ENCODE data around the gene LMBR1L.
"Not testable (repeated sequence)": the region's sequence is repeated elsewhere in the genome, so short reads cannot be mapped to it uniquely, and the experiment has no call there.

Gene LMBR1L

GRCh38 chr12:49131894-49132461 is 21.3 kb upstream of the LMBR1L start:
- H3K27me3 ChIP-seq (ENCODE audit: insufficient read depth, low read length, poor library complexity), result no peaks in the 10 kb centered on the region
- no peak overlapping the region for H3K27ac ChIP-seq (ENCODE audit: low read depth, low read length)
- no peak overlapping the region for H4K8ac ChIP-seq (ENCODE audit: low read depth, low read length)
- H3K4me3 ChIP-seq (ENCODE audit: low read length), result peak overlapping the region; percentile 9
- H3K18ac ChIP-seq (ENCODE audit: low read length), result no peak overlapping the region
- peak; percentile 30 for DNase-seq
- H3K23ac ChIP-seq (ENCODE audit: low read length), result no peak overlapping the region
- H3K79me1 ChIP-seq (ENCODE audit: low read length), result peaks cover 4% of the 10 kb centered on the region
- H2AK5ac ChIP-seq (ENCODE audit: low read length), result no peak overlapping the region
- no CpG with 5 or more reads among the region's 9 CpGs for WGBS (ENCODE audit: extremely low coverage, insufficient coverage, low lambda C conversion rate)
- H3K56ac ChIP-seq (ENCODE audit: low read length), result peak overlapping the region; percentile 80
- no peak overlapping the region for H2BK5ac ChIP-seq (ENCODE audit: low read length)
- H3K4me1 ChIP-seq (ENCODE audit: control insufficient read depth, low read depth, low read length), result peaks cover 8% of the 10 kb centered on the region
- no peak overlapping the region for H3K4ac ChIP-seq (ENCODE audit: low read depth, low read length)
- peak overlapping the region; percentile 59 for H3K9ac ChIP-seq (ENCODE audit: low read length)
- H2BK120ac ChIP-seq (ENCODE audit: low read depth, low read length), result no peak overlapping the region
- H3K79me2 ChIP-seq (ENCODE audit: control insufficient read depth, insufficient read depth, low read length), result peaks cover 14% of the 10 kb centered on the region
- peak overlapping the region; percentile 51 for H3K4me2 ChIP-seq (ENCODE audit: low read length)
- peak overlapping the region; percentile 33 for H4K5ac ChIP-seq (ENCODE audit: low read length)
- no peak overlapping the region for H2BK15ac ChIP-seq (replicated peaks; ENCODE audit: low read depth)
- peaks cover 10% of the 10 kb centered on the region for H3K36me3 ChIP-seq (ENCODE audit: control insufficient read depth, insufficient read depth, low read length)

- H3K79me1 ChIP-seq (ENCODE audit: low read length), result peaks cover 4% of the 10 kb centered on the region
- peak within 1 kb of the TSS; percentile 18 for H2BK120ac ChIP-seq (ENCODE audit: low read depth, low read length)
- no CpG with 5 or more reads among the region's 79 CpGs for WGBS (ENCODE audit: extremely low coverage, insufficient coverage, low lambda C conversion rate)
Observed at GRCh38 chr12:49131051-49131893, 20.6 kb upstream of the LMBR1L start, which contains the start of gene TUBA1B. TSS of gene TUBA1B (minus strand) at chr12:49131395. CDS start at chr12:49131300, 95 bp downstream.

GRCh38 chr12:49130151-49131050 is 19.8 kb upstream of the LMBR1L start:
- peak overlapping the region; percentile 94 for H3K4me2 ChIP-seq (ENCODE audit: low read length)
- peak; percentile 96 for DNase-seq
- H3K56ac ChIP-seq (ENCODE audit: low read length), result peak overlapping the region; percentile 99
- H3K23ac ChIP-seq (ENCODE audit: low read length), result peak overlapping the region; percentile 83
- peaks cover 14% of the 10 kb centered on the region for H3K79me2 ChIP-seq (ENCODE audit: control insufficient read depth, insufficient read depth, low read length)
- H3K4me3 ChIP-seq (ENCODE audit: low read length), result peak overlapping the region; percentile 85
- H3K4me1 ChIP-seq (ENCODE audit: control insufficient read depth, low read depth, low read length), result peaks cover 8% of the 10 kb centered on the region
- H3K27me3 ChIP-seq (ENCODE audit: insufficient read depth, low read length, poor library complexity), result no peaks in the 10 kb centered on the region
- no peak overlapping the region for H4K8ac ChIP-seq (ENCODE audit: low read depth, low read length)
- H3K18ac ChIP-seq (ENCODE audit: low read length), result peak overlapping the region; percentile 94
- peak overlapping the region; percentile 95 for H3K27ac ChIP-seq (ENCODE audit: low read depth, low read length)
- H3K36me3 ChIP-seq (ENCODE audit: control insufficient read depth, insufficient read depth, low read length), result peaks cover 10% of the 10 kb centered on the region
- no CpG with 5 or more reads among the region's 66 CpGs for WGBS (ENCODE audit: extremely low coverage, insufficient coverage, low lambda C conversion rate)
- no peak overlapping the region for H4K5ac ChIP-seq (ENCODE audit: low read length)
- peaks cover 4% of the 10 kb centered on the region for H3K79me1 ChIP-seq (ENCODE audit: low read length)
- H2AK5ac ChIP-seq (ENCODE audit: low read length), result no peak overlapping the region
- peak overlapping the region; percentile 100 for H3K9ac ChIP-seq (ENCODE audit: low read length)
- peak overlapping the region; percentile 99 for H3K4ac ChIP-seq (ENCODE audit: low read depth, low read length)
- H2BK15ac ChIP-seq (replicated peaks; ENCODE audit: low read depth), result no peak overlapping the region
- peak overlapping the region; percentile 97 for H2BK5ac ChIP-seq (ENCODE audit: low read length)
- peak overlapping the region; percentile 18 for H2BK120ac ChIP-seq (ENCODE audit: low read depth, low read length)

More at GRCh38 chr12:49131051-49131893, 20.6 kb upstream of the LMBR1L start, which contains the start of gene TUBA1B:
- peak; percentile 94 for DNase-seq
- Histone ChIP-seq H4K5ac (ENCODE audit: low read length) (peak within 1 kb of the TSS; percentile 33), H3K4me2 (ENCODE audit: low read length) (peak within 1 kb of the TSS; percentile 57), H3K9ac (ENCODE audit: low read length) (peak within 1 kb of the TSS; percentile 100), H3K27me3 (ENCODE audit: insufficient read depth, low read length, poor library complexity) (no peaks in the 10 kb centered on the region), H2BK5ac (ENCODE audit: low read length) (peak within 1 kb of the TSS; percentile 97), H3K18ac (ENCODE audit: low read length) (peak within 1 kb of the TSS; percentile 94), H3K4me3 (ENCODE audit: low read length) (peak within 1 kb of the TSS; percentile 80), H2BK15ac (replicated peaks; ENCODE audit: low read depth) (no peak within 1 kb of the TSS), H3K27ac (ENCODE audit: low read depth, low read length) (peak within 1 kb of the TSS; percentile 95), H4K8ac (ENCODE audit: low read depth, low read length) (no peak within 1 kb of the TSS), H3K4me1 (ENCODE audit: control insufficient read depth, low read depth, low read length) (peaks cover 8% of the 10 kb centered on the region), H3K36me3 (ENCODE audit: control insufficient read depth, insufficient read depth, low read length) (peaks cover 10% of the 10 kb centered on the region), H3K79me2 (ENCODE audit: control insufficient read depth, insufficient read depth, low read length) (peaks cover 14% of the 10 kb centered on the region), H2AK5ac (ENCODE audit: low read length) (peak within 1 kb of the TSS; percentile 83), H3K23ac (ENCODE audit: low read length) (peak within 1 kb of the TSS; percentile 83), H3K56ac (ENCODE audit: low read length) (peak within 1 kb of the TSS; percentile 99), H3K4ac (ENCODE audit: low read depth, low read length) (peak within 1 kb of the TSS; percentile 99)

GRCh38 chr12:49129332-49130150 is 18.9 kb upstream of the LMBR1L start:
- no peak overlapping the region for H2AK5ac ChIP-seq (ENCODE audit: low read length)
- H3K18ac ChIP-seq (ENCODE audit: low read length), result no peak overlapping the region
- H4K5ac ChIP-seq (ENCODE audit: low read length), result no peak overlapping the region
- H3K27ac ChIP-seq (ENCODE audit: low read depth, low read length), result peak overlapping the region; percentile 19
- peak overlapping the region; percentile 94 for H3K4me2 ChIP-seq (ENCODE audit: low read length)
- H3K4ac ChIP-seq (ENCODE audit: low read depth, low read length), result no peak overlapping the region
- H3K27me3 ChIP-seq (ENCODE audit: insufficient read depth, low read length, poor library complexity), result no peaks in the 10 kb centered on the region
- peaks cover 14% of the 10 kb centered on the region for H3K79me2 ChIP-seq (ENCODE audit: control insufficient read depth, insufficient read depth, low read length)
- no peak overlapping the region for H2BK15ac ChIP-seq (replicated peaks; ENCODE audit: low read depth)
- peaks cover 10% of the 10 kb centered on the region for H3K36me3 ChIP-seq (ENCODE audit: control insufficient read depth, insufficient read depth, low read length)
- WGBS (ENCODE audit: extremely low coverage, insufficient coverage, low lambda C conversion rate), result no CpG with 5 or more reads among the region's 18 CpGs
- H3K9ac ChIP-seq (ENCODE audit: low read length), result peak overlapping the region; percentile 100
- peaks cover 8% of the 10 kb centered on the region for H3K4me1 ChIP-seq (ENCODE audit: control insufficient read depth, low read depth, low read length)
- peak overlapping the region; percentile 47 for H2BK5ac ChIP-seq (ENCODE audit: low read length)
- H4K8ac ChIP-seq (ENCODE audit: low read depth, low read length), result no peak overlapping the region
- no peak for DNase-seq
- peak overlapping the region; percentile 85 for H3K4me3 ChIP-seq (ENCODE audit: low read length)
- H2BK120ac ChIP-seq (ENCODE audit: low read depth, low read length), result no peak overlapping the region
- peaks cover 4% of the 10 kb centered on the region for H3K79me1 ChIP-seq (ENCODE audit: low read length)
- H3K56ac ChIP-seq (ENCODE audit: low read length), result peak overlapping the region; percentile 94
- H3K23ac ChIP-seq (ENCODE audit: low read length), result no peak overlapping the region

- H2BK120ac ChIP-seq (ENCODE audit: low read depth, low read length); H3K9ac ChIP-seq (ENCODE audit: low read length); H3K4ac ChIP-seq (ENCODE audit: low read depth, low read length); H3K56ac ChIP-seq (ENCODE audit: low read length); H3K4me2 ChIP-seq (ENCODE audit: low read length); H3K18ac ChIP-seq (ENCODE audit: low read length); H3K79me1 ChIP-seq (ENCODE audit: low read length); H2BK5ac ChIP-seq (ENCODE audit: low read length); H2AK5ac ChIP-seq (ENCODE audit: low read length); H3K23ac ChIP-seq (ENCODE audit: low read length); H3K27me3 ChIP-seq (ENCODE audit: insufficient read depth, low read length, poor library complexity); H3K27ac ChIP-seq (ENCODE audit: low read depth, low read length); H4K8ac ChIP-seq (ENCODE audit: low read depth, low read length); H3K4me3 ChIP-seq (ENCODE audit: low read length); H4K5ac ChIP-seq (ENCODE audit: low read length); H3K4me1 ChIP-seq (ENCODE audit: control insufficient read depth, low read depth, low read length); DNase-seq; H2BK15ac ChIP-seq (replicated peaks; ENCODE audit: low read depth): not testable (repeated sequence)
- WGBS (ENCODE audit: extremely low coverage, insufficient coverage, low lambda C conversion rate), result no CpG with 5 or more reads among the region's 8 CpGs
- peaks cover 10% of the 10 kb centered on the region for H3K36me3 ChIP-seq (ENCODE audit: control insufficient read depth, insufficient read depth, low read length)
- H3K79me2 ChIP-seq (ENCODE audit: control insufficient read depth, insufficient read depth, low read length), result peaks cover 14% of the 10 kb centered on the region
Observed at GRCh38 chr12:49127971-49128370, 17.3 kb upstream of the LMBR1L start.

Data from mesendoderm (in vitro differentiated cells).